Activated CD8-positive, alpha-beta T cell treated with anti-CD3 and anti-CD28 coated beads for 36 hours (primary cell): ENCODE data around the gene MSL2. TPM values are rescaled to one million over a fixed set of nuclear protein-coding genes. Genes with fewer than 3 reads are reported as not detected.
"Not testable (repeated sequence)": the region's sequence is repeated elsewhere in the genome, so short reads cannot be mapped to it uniquely, and the experiment has no call there.

Experiments used
- ATAC-seq: fragments of 200-7000 bp; cut with Tn5 transposase; one replicate; pipeline ENCODE4 v1.10.0; 2021; ENCODE audit warnings: mild to moderate bottlenecking, moderate library complexity
- CTCF ChIA-PET: fragments of 350-600 bp; sonication (Branson Sonifier 250); formaldehyde crosslinking; loops from one replicate; lab custom pipeline; 2021; ENCODE audit warnings: antibody characterized with exemption; lab: Charles Lee
- POLR2A ChIA-PET: fragments of 350-600 bp; sonication (Branson Sonifier 250); formaldehyde crosslinking; loops from one replicate; lab custom pipeline; 2021; ENCODE audit warnings: antibody characterized with exemption; lab: Charles Lee
- DNase-seq: peaks from one replicate; pipeline ENCODE4 v3.0.0-alpha.2; 2020
- H3K27ac Mint-ChIP-seq: one replicate; pipeline ENCODE4 v1.8.0; 2021; ENCODE audit warnings: mild to moderate bottlenecking, mixed read lengths
- H3K27me3 Mint-ChIP-seq: one replicate; pipeline ENCODE4 v1.8.0; 2021; ENCODE audit warnings: mixed read lengths
- H3K36me3 Mint-ChIP-seq: one replicate; pipeline ENCODE4 v1.8.0; 2021; ENCODE audit warnings: low read depth, mixed read lengths
- H3K4me1 Mint-ChIP-seq: one replicate; pipeline ENCODE4 v1.8.0; 2021; ENCODE audit warnings: low read depth, mixed read lengths
- H3K4me3 Mint-ChIP-seq: one replicate; pipeline ENCODE4 v1.8.0; 2021; ENCODE audit warnings: mild to moderate bottlenecking, moderate library complexity, mixed read lengths
- H3K9me3 Mint-ChIP-seq: one replicate; pipeline ENCODE4 v1.8.0; 2021; ENCODE audit warnings: mixed read lengths
- intact Hi-C: fragments of 100-400 bp; cut with micrococcal nuclease; formaldehyde crosslinking; loops from one replicate; pipeline ENCODE4 v1.10.0; 2022
- total RNA-seq, 2 experiments: library from RNA; stranded (reverse); gene quantifications; one replicate each; pipeline ENCODE4 v1.2.3, GENCODE V29; 2021
- TF ChIP-seq, protein P1 (sequence below): fragments of 200-600 bp; IDR thresholded peaks from one replicate; pipeline ENCODE4 v1.8.0; 2022; ENCODE audit warnings: antibody characterized with exemption, mild to moderate bottlenecking

The MSL2 gene
- total RNA-seq, 2 experiments from 2014 or later: 35.8 to 36.8 TPM

DNA sequence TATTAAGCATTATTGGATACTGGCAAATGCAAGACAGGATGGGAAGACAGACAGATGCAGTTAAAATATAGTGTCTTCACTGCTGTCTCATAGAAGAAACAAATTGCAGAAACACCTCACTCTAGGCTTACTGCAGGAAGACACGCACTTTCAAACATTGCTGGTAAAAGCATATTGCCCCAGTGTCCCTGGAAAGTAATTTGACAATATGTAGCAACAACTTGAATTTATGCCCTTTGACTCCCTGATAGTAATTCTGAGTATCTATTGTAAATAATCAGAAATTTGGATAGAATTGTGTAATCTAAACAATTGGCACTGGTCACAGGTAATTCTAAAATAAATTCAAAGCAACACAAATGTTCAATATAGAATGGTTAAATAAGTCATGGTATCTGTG lies 62.0 kb downstream of the MSL2 start:
- Mint-ChIP-seq H3K4me1 (peaks cover 4% of the 10 kb centered on the region), H3K4me3 (no peak overlapping the region), H3K9me3 (no peaks in the 10 kb centered on the region), H3K27me3 (no peaks in the 10 kb centered on the region), H3K36me3 (no peaks in the 10 kb centered on the region), H3K27ac (no peak overlapping the region)
- TF ChIP-seq, protein P1, sequence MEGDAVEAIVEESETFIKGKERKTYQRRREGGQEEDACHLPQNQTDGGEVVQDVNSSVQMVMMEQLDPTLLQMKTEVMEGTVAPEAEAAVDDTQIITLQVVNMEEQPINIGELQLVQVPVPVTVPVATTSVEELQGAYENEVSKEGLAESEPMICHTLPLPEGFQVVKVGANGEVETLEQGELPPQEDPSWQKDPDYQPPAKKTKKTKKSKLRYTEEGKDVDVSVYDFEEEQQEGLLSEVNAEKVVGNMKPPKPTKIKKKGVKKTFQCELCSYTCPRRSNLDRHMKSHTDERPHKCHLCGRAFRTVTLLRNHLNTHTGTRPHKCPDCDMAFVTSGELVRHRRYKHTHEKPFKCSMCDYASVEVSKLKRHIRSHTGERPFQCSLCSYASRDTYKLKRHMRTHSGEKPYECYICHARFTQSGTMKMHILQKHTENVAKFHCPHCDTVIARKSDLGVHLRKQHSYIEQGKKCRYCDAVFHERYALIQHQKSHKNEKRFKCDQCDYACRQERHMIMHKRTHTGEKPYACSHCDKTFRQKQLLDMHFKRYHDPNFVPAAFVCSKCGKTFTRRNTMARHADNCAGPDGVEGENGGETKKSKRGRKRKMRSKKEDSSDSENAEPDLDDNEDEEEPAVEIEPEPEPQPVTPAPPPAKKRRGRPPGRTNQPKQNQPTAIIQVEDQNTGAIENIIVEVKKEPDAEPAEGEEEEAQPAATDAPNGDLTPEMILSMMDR: no peak
- CTCF ChIA-PET: interaction anchor here (0.9 to 1.5 kb wide), 2 partner anchors 25 to 45 kb away, joined by 3 to 5 read pairs; no protein-coding TSS in a partner anchor
- POLR2A ChIA-PET: no interaction called here
- DNase-seq (no peak), ATAC-seq (no peak)
- intact Hi-C loops: no loop called here

DNA sequence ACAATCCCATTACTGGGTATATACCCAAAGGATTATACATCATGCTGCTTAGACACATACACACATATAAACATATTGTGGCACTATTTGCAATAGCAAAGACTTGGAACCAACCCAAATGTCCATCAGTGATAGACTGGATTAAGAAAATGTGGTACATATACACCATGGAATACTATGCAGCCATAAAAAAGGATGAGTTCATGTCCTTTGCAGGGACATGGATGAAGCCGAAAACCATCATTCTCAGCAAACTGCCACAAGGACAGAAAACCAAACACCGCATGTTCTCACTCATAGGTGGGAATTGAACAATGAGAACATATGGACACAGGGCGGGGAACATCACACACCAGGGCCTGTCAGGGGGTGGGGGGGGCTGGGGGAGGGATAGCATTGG lies 64.5 kb downstream of the MSL2 start:
- DNase-seq, CTCF ChIA-PET, H3K27ac Mint-ChIP-seq: not testable (repeated sequence)

GRCh38 chr3:136122006-136122405 lies 74.1 kb downstream of the MSL2 start:
- TF ChIP-seq, protein P1: no peak
- ChIA-PET CTCF (no interaction called here), POLR2A (no interaction called here)
- no peak overlapping the region for H3K4me3 Mint-ChIP-seq
- DNase-seq (no peak), ATAC-seq (peak; percentile 39)
- no peaks in the 10 kb centered on the region for H3K4me1 Mint-ChIP-seq
- intact Hi-C loops: no loop called here
- no peak overlapping the region for H3K27ac Mint-ChIP-seq
- H3K9me3 Mint-ChIP-seq: peaks cover under 1% of the 10 kb centered on the region
- H3K36me3 Mint-ChIP-seq: peaks cover 4% of the 10 kb centered on the region
- no peaks in the 10 kb centered on the region for H3K27me3 Mint-ChIP-seq

More for the DNA sequence above, 64.5 kb downstream of the MSL2 start:
- intact Hi-C loops, H3K9me3 Mint-ChIP-seq, H3K4me1 Mint-ChIP-seq, H3K4me3 Mint-ChIP-seq, H3K27me3 Mint-ChIP-seq, ATAC-seq, H3K36me3 Mint-ChIP-seq, POLR2A ChIA-PET: not testable (repeated sequence)

DNA sequence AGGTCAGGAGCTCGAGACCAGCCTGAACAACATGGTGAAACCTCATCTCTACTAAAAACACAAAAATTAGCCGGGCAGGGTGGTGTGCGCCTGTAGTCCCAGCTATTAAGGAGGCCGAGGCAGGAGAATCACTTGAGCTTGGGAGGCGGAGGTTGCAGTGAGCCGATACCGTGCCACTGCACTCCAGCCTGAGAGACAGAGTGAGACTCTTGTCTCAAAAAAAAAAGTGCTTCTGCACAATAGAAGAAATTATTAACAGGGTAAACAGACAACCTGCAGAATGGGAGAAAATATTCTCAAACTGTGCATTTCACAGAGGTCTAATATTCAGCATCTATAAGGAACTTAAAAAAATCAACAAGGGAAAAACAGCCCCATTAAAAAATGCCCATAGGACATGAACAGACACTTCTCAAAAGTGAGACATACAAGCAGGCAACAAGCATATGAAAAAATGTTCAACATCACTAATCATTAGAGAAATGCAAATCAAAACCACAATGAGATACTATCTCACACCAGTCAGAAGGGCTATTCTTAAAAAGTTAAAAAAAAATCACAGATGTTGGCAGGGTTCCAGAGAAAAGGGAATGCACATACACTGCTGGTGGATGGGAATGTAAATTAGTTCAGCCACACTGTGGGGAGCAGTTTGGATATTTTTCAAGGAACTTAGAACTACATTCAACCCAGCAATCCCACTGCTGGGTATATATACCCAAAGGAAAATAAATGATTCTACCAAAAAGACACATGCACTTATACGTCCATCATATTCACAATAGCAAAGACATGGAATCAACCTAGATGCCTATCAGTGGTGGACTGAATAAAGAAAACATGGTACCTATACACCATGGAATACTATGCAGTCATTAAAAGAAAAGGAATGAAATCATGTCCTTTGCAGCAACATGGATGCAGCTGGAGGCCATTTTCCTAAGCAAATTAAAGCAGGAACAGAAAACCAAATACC lies 75.5 kb downstream of the MSL2 start:
- H3K27ac Mint-ChIP-seq: no peak overlapping the region
- ChIA-PET CTCF (no interaction called here), POLR2A (no interaction called here)
- DNase-seq: no peak
- no peaks in the 10 kb centered on the region for H3K4me1 Mint-ChIP-seq
- no peak overlapping the region for H3K4me3 Mint-ChIP-seq
- no peaks in the 10 kb centered on the region for H3K27me3 Mint-ChIP-seq
- TF ChIP-seq, protein P1: no peak
- intact Hi-C loops: no loop called here
- peaks cover 3% of the 10 kb centered on the region for H3K9me3 Mint-ChIP-seq
- ATAC-seq: no peak
- peaks cover 4% of the 10 kb centered on the region for H3K36me3 Mint-ChIP-seq

DNA sequence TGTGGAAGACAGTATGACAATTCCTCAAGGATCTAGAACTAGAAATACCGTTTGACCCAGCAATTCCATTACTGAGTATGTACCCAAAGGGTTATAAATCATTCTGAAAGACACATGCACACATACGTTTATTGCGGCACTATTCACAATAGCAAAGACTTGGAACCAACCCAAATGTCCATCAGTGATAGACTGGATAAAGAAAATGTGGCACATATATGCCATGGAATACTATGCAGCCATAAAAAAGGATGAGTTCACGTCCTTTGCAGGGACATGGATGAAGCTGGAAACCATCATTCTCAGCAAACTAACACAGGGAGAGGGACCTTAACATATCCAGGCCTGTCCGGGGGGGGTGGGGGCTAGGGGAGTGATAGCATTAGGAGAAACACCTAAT lies 76.4 kb downstream of the MSL2 start:
- POLR2A ChIA-PET, DNase-seq, H3K27ac Mint-ChIP-seq, H3K9me3 Mint-ChIP-seq, H3K27me3 Mint-ChIP-seq, H3K4me3 Mint-ChIP-seq, CTCF ChIA-PET, H3K36me3 Mint-ChIP-seq, ATAC-seq, H3K4me1 Mint-ChIP-seq, intact Hi-C loops: not testable (repeated sequence)

GRCh38 chr3:136119332-136119731 lies 76.8 kb downstream of the MSL2 start:
- ATAC-seq, CTCF ChIA-PET, intact Hi-C loops, DNase-seq, H3K36me3 Mint-ChIP-seq, H3K4me1 Mint-ChIP-seq, H3K27ac Mint-ChIP-seq, H3K4me3 Mint-ChIP-seq, H3K27me3 Mint-ChIP-seq, H3K9me3 Mint-ChIP-seq, POLR2A ChIA-PET: not testable (repeated sequence)
